GM18909 (cell line): ENCODE measurements around the gene SLC25A13.

Experiments
- ATAC-seq: cut with Tn5 transposase; IDR thresholded peaks from one replicate; pipeline ENCODE4 v1.9.1; 2021; ENCODE audit warnings: mild to moderate bottlenecking; ENCODE audit not compliant: unreplicated experiment, poor library complexity

Gene SLC25A13

DNA sequence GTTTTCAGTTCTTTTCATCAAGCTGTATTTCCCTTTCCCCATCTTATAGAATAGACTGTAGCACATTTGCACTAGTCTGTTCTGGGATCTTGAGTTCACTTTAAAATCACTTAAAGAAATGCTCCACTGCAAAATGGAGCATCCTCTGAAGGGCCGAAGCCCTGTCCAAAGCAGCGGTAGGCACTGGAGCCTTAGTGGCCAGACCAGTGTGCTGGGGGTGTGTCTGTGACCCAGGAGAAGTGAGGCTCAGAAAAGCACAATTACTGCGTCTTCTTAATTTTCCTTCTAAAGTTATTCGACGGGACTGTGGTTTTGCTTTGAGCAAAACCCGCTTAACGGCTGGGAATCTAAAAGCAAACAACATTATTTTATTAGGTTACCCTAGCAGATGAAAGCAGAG, 205.7 kb downstream of the SLC25A13 start:
- ATAC-seq = no peak

DNA sequence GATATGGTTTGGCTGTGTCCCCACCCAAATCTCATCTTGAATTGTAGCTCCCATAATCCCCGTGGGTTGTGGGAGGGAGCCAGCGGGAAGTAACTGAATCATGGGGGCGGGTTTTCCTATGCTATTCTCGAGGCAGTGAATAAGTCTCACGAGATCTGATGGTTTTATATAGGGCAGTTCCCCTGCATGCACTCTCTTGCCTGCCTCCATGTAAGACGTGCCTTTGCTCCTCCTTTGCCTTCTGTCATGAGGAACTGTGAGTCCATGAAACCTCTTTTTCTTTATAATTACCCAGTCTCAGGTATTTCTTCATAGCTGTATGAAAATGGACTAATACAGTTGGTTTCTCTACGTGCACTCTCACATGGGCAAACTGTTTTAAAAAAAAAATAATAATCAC, 207.7 kb downstream of the SLC25A13 start:
- ATAC-seq = no peak

GRCh38 chr7:96111405-96111804, 210.5 kb downstream of the SLC25A13 start:
- no peak for ATAC-seq

DNA sequence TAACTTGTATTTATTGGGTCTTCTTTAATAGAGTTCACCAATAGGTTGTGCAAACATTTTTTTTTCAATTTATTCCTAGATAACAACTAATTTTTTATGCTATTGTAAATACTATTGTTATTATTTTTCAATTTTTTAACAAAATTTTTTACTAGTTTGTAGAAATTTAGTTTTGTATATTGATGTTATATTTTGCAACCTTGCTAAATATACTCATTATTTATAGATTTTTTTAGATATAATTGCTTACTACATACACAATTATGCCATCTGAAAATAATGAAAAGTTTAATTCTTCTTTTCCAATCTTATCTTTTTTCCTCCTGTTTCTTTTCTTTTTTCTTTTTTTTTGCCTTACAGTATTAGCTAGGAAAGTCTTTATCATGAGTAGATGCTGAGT, 216.9 kb downstream of the SLC25A13 start:
- no peak for ATAC-seq

- no peak for ATAC-seq
Observed at GRCh38 chr7:96102096-96102811, 219.6 kb downstream of the SLC25A13 start.

GRCh38 chr7:96100737-96101136, 221.2 kb downstream of the SLC25A13 start:
- ATAC-seq = no peak

- ATAC-seq = no peak
Observed at GRCh38 chr7:96097835-96098234, 224.1 kb downstream of the SLC25A13 start.

- ATAC-seq = no peak
Observed at GRCh38 chr7:96093435-96093834, 228.5 kb downstream of the SLC25A13 start.

- no peak for ATAC-seq
Observed at GRCh38 chr7:96090756-96091155, 231.1 kb downstream of the SLC25A13 start.

GRCh38 chr7:96089511-96089910, 232.4 kb downstream of the SLC25A13 start:
- no peak for ATAC-seq

DNA sequence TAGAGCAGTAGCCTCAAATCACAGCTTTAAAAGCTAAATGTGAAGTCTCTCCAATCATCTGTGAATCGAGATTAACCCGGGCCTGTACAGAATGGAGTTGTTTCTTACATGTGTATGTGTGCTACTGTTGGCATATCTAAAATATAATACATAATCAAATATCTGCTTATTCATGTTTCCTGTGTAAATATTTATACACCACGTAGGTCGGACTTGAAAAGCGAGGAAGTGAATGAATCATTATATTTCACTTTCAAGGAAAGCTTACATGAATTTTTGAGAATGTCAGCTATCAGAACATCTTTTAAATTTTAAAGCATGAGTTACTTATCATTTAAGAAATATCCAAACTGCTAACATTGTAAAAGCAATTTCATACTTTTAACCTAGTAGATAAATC, 233.3 kb downstream of the SLC25A13 start:
- no peak for ATAC-seq

DNA sequence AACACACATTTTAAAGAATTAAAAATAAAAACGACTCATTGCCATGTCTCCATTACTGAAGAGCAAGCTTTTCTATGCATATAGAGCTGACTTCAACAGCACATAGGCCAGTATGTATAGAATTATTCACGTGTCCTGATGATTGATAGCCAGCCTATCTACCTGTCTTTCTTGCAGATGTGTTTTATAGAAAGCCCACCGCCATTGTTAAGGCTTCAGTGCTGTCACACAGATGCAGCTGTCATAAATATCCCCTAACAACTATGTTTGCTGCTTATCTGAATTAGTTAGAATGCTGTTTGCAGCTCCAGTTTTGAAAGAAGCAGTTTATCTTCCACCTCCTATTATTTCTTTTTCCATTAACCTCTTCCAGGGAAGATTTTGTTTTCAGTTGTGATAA, 235.9 kb downstream of the SLC25A13 start:
- ATAC-seq = no peak

GRCh38 chr7:96084881-96085553, 236.9 kb downstream of the SLC25A13 start:
- no peak for ATAC-seq

GRCh38 chr7:96080027-96080426, 241.9 kb downstream of the SLC25A13 start:
- ATAC-seq = no peak

- ATAC-seq = no peak
Observed at GRCh38 chr7:96076350-96076707, 245.6 kb downstream of the SLC25A13 start.

GRCh38 chr7:96075510-96076349, 246.2 kb downstream of the SLC25A13 start:
- ATAC-seq = peak; percentile 85

GRCh38 chr7:96074871-96075270, 247.0 kb downstream of the SLC25A13 start:
- ATAC-seq = no peak
